Astrocyte of the spinal cord (primary cell): Measurements from ENCODE around the gene POLD2.
A peak's percentile ranks its signal among the peaks of the same experiment; 100 is the strongest.

Source experiments
- DNase-seq: peaks from one replicate; pipeline ENCODE4 v3.0.0; 2011; ENCODE audit warnings: low read depth, low spot score
- H3K4me3 ChIP-seq: 2 replicates; pipeline ENCODE4 v1.5.1; 2011; ENCODE audit warnings: low read depth, mild to moderate bottlenecking, low read length, moderate library complexity
- CTCF ChIP-seq: IDR thresholded peaks from 2 replicates; pipeline ENCODE4 v1.5.1; 2012; ENCODE audit warnings: low read depth, mild to moderate bottlenecking, low read length, inconsistent platforms
- in situ Hi-C: cut with HindIII; loops from 2 replicates; pipeline ENCODE4 v1.10.0; 2017; ENCODE audit warnings: low sequenced_read_pairs

POLD2 gene

GRCh38 chr7:44096326-44096881 is 26.9 kb downstream of the POLD2 start:
- DNase-seq = no peak
- H3K4me3 ChIP-seq = no peak overlapping the region
- no peak for TF ChIP-seq CTCF
- in situ Hi-C loops = no loop called here

GRCh38 chr7:44095781-44096180 is 27.6 kb downstream of the POLD2 start:
- no peak overlapping the region for H3K4me3 ChIP-seq
- no peak for TF ChIP-seq CTCF
- DNase-seq = no peak
- in situ Hi-C loops = no loop called here

GRCh38 chr7:44094883-44095592 is 28.3 kb downstream of the POLD2 start:
- H3K4me3 ChIP-seq = no peak overlapping the region
- no peak for TF ChIP-seq CTCF
- no peak for DNase-seq
- in situ Hi-C loops = no loop called here

GRCh38 chr7:44094365-44094764 is 29.0 kb downstream of the POLD2 start:
- no peak for TF ChIP-seq CTCF
- in situ Hi-C loops = no loop called here
- no peak for DNase-seq
- H3K4me3 ChIP-seq = no peak overlapping the region

- no peak for DNase-seq
- no peak for TF ChIP-seq CTCF
- H3K4me3 ChIP-seq = no peak overlapping the region
- in situ Hi-C loops = no loop called here
Measured at GRCh38 chr7:44093102-44093641, 30.2 kb downstream of the POLD2 start.

- DNase-seq = peak; percentile 84
- no peak overlapping the region for H3K4me3 ChIP-seq
- in situ Hi-C loops = no loop called here
- no peak for TF ChIP-seq CTCF
Measured at GRCh38 chr7:44087911-44088838, 35.2 kb downstream of the POLD2 start.
